H1 (cell line): ENCODE results near the gene XKR8. TPM values are rescaled to one million over a fixed set of nuclear protein-coding genes. Genes with fewer than 3 reads are reported as not detected.

Source experiments
- CEBPB ChIP-seq: IDR thresholded peaks from 2 replicates; pipeline ENCODE4 v1.6.1; 2012; ENCODE audit warnings: low read depth, low read length
- POLR2A ChIP-seq, 2 experiments: IDR thresholded peaks; 1 replicate in 1 of 2; 2 replicates in 1 of 2; pipeline ENCODE4 v1.6.1; 2011; ENCODE audit warnings: low read depth in 2 of 2, low read length in 2 of 2, mild to moderate bottlenecking in 2 of 2; ENCODE audit errors: control extremely low read depth in 1 of 2
- RAD21 ChIP-seq, 2 experiments: IDR thresholded peaks in 1 of 2; conservative IDR thresholded peaks in 1 of 2; 2 replicates each; pipeline ENCODE4 v1.6.1; 2011; ENCODE audit warnings: low read depth in 2 of 2, low read length in 2 of 2, improper control_type of control experiment in 1 of 2, inconsistent platforms in 1 of 2, mild to moderate bottlenecking in 1 of 2, moderate library complexity in 1 of 2
- RBBP5 ChIP-seq: IDR thresholded peaks from 2 replicates; pipeline ENCODE4 v1.7.1; 2012; ENCODE audit warnings: low read depth, mild to moderate bottlenecking, inconsistent platforms, low read length, moderate library complexity, borderline replicate concordance
- TAF7 ChIP-seq: optimal IDR thresholded peaks from 2 replicates; pipeline ENCODE3; 2011; ENCODE audit warnings: low read depth, mild to moderate bottlenecking, inconsistent platforms, low read length, moderate library complexity, borderline replicate concordance
- polyA plus RNA-seq, 7 experiments: library from polyadenylated mRNA; depleted of rRNA in 3 of 7; stranded (reverse) in 5 of 7; unstranded in 2 of 7; fragments of >200 nt in 5 of 7; fragments of 200-250 nt in 2 of 7; gene quantifications; 1 replicate in 5 of 7; 2 replicates in 1 of 7; 4 replicates in 1 of 7; pipeline versions ENCODE4 v1.2.1 to v1.2.3, GENCODE V29; 2011 to 2013; ENCODE audit warnings: missing spikeins in 2 of 7, mixed read lengths in 2 of 7
- total RNA-seq: library from RNA; stranded (reverse); fragmentation: NEBNext Ultra II Directional; extraction: Animal tissue kit (Norgen Biotek cat#: 25700); gene quantifications from 2 replicates; pipeline ENCODE4 v1.2.1, GENCODE V29; 2021
- TF ChIP-seq, protein P1 (sequence below): fragments of 300-600 bp; sonication (generic); IDR thresholded peaks from 2 replicates; pipeline ENCODE4 v1.7.1; 2012; ENCODE audit warnings: low read length, moderate library complexity, mild to moderate bottlenecking, inconsistent platforms; ENCODE audit not compliant: insufficient replicate concordance
- TF ChIP-seq, protein P2 (sequence below): IDR thresholded peaks from 2 replicates; pipeline ENCODE4 v1.6.1; 2011; ENCODE audit warnings: low read length, improper control_type of control experiment
- TF ChIP-seq, protein P3 (sequence below), 3 experiments: IDR thresholded peaks; 1 replicate in 2 of 3; 2 replicates in 1 of 3; pipeline versions ENCODE4 v1.5.1 to v1.6.1; 2011; ENCODE audit warnings: low read length in 3 of 3, mild to moderate bottlenecking in 3 of 3, inconsistent platforms in 2 of 3, low read depth in 1 of 3, moderate library complexity in 1 of 3; ENCODE audit not compliant: insufficient read depth in 1 of 3; ENCODE audit errors: control extremely low read depth in 1 of 3

The XKR8 gene
- total and polyA plus RNA-seq, 2 of the 8 experiments (the other 6 are each of a cell fraction or from before 2014, with no cell fraction given) = 14.2 to 16.3 TPM

DNA sequence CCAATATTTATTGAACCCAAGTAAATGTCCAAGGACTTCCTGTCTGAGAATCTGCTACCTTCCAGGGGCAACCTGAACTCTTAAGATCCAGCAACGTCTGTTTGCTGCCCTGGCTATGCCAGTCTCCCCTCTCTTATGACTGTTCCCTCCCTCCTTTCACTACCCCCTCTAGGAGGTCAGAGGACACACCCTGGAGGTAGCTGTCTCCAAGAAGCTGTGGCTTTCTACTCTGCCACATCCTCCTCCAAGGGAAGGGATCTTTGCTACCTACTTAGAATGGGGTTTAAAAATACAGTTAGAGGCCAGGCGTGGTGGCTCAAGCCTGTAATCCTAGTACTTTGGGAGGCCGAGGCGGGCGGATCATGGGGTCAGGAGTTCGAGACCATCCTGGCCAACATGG is 28.6 kb upstream of the XKR8 start (continued):
- TF ChIP-seq, protein P1, sequence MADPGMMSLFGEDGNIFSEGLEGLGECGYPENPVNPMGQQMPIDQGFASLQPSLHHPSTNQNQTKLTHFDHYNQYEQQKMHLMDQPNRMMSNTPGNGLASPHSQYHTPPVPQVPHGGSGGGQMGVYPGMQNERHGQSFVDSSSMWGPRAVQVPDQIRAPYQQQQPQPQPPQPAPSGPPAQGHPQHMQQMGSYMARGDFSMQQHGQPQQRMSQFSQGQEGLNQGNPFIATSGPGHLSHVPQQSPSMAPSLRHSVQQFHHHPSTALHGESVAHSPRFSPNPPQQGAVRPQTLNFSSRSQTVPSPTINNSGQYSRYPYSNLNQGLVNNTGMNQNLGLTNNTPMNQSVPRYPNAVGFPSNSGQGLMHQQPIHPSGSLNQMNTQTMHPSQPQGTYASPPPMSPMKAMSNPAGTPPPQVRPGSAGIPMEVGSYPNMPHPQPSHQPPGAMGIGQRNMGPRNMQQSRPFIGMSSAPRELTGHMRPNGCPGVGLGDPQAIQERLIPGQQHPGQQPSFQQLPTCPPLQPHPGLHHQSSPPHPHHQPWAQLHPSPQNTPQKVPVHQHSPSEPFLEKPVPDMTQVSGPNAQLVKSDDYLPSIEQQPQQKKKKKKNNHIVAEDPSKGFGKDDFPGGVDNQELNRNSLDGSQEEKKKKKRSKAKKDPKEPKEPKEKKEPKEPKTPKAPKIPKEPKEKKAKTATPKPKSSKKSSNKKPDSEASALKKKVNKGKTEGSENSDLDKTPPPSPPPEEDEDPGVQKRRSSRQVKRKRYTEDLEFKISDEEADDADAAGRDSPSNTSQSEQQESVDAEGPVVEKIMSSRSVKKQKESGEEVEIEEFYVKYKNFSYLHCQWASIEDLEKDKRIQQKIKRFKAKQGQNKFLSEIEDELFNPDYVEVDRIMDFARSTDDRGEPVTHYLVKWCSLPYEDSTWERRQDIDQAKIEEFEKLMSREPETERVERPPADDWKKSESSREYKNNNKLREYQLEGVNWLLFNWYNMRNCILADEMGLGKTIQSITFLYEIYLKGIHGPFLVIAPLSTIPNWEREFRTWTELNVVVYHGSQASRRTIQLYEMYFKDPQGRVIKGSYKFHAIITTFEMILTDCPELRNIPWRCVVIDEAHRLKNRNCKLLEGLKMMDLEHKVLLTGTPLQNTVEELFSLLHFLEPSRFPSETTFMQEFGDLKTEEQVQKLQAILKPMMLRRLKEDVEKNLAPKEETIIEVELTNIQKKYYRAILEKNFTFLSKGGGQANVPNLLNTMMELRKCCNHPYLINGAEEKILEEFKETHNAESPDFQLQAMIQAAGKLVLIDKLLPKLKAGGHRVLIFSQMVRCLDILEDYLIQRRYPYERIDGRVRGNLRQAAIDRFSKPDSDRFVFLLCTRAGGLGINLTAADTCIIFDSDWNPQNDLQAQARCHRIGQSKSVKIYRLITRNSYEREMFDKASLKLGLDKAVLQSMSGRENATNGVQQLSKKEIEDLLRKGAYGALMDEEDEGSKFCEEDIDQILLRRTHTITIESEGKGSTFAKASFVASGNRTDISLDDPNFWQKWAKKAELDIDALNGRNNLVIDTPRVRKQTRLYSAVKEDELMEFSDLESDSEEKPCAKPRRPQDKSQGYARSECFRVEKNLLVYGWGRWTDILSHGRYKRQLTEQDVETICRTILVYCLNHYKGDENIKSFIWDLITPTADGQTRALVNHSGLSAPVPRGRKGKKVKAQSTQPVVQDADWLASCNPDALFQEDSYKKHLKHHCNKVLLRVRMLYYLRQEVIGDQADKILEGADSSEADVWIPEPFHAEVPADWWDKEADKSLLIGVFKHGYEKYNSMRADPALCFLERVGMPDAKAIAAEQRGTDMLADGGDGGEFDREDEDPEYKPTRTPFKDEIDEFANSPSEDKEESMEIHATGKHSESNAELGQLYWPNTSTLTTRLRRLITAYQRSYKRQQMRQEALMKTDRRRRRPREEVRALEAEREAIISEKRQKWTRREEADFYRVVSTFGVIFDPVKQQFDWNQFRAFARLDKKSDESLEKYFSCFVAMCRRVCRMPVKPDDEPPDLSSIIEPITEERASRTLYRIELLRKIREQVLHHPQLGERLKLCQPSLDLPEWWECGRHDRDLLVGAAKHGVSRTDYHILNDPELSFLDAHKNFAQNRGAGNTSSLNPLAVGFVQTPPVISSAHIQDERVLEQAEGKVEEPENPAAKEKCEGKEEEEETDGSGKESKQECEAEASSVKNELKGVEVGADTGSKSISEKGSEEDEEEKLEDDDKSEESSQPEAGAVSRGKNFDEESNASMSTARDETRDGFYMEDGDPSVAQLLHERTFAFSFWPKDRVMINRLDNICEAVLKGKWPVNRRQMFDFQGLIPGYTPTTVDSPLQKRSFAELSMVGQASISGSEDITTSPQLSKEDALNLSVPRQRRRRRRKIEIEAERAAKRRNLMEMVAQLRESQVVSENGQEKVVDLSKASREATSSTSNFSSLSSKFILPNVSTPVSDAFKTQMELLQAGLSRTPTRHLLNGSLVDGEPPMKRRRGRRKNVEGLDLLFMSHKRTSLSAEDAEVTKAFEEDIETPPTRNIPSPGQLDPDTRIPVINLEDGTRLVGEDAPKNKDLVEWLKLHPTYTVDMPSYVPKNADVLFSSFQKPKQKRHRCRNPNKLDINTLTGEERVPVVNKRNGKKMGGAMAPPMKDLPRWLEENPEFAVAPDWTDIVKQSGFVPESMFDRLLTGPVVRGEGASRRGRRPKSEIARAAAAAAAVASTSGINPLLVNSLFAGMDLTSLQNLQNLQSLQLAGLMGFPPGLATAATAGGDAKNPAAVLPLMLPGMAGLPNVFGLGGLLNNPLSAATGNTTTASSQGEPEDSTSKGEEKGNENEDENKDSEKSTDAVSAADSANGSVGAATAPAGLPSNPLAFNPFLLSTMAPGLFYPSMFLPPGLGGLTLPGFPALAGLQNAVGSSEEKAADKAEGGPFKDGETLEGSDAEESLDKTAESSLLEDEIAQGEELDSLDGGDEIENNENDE = no peak
- TF ChIP-seq, protein P2, sequence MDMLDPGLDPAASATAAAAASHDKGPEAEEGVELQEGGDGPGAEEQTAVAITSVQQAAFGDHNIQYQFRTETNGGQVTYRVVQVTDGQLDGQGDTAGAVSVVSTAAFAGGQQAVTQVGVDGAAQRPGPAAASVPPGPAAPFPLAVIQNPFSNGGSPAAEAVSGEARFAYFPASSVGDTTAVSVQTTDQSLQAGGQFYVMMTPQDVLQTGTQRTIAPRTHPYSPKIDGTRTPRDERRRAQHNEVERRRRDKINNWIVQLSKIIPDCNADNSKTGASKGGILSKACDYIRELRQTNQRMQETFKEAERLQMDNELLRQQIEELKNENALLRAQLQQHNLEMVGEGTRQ = no peak
- TF ChIP-seq, protein P3, sequence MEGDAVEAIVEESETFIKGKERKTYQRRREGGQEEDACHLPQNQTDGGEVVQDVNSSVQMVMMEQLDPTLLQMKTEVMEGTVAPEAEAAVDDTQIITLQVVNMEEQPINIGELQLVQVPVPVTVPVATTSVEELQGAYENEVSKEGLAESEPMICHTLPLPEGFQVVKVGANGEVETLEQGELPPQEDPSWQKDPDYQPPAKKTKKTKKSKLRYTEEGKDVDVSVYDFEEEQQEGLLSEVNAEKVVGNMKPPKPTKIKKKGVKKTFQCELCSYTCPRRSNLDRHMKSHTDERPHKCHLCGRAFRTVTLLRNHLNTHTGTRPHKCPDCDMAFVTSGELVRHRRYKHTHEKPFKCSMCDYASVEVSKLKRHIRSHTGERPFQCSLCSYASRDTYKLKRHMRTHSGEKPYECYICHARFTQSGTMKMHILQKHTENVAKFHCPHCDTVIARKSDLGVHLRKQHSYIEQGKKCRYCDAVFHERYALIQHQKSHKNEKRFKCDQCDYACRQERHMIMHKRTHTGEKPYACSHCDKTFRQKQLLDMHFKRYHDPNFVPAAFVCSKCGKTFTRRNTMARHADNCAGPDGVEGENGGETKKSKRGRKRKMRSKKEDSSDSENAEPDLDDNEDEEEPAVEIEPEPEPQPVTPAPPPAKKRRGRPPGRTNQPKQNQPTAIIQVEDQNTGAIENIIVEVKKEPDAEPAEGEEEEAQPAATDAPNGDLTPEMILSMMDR (IDR thresholded peaks at IDR 0.05; ENCODE audit: control extremely low read depth in 1 of 3, insufficient read depth in 1 of 3, low read depth in 1 of 3, low read length in 3 of 3) = no peak
- TF ChIP-seq POLR2A (IDR thresholded peaks at IDR 0.05; ENCODE audit: control extremely low read depth in 1 of 2, low read depth in 2 of 2, low read length in 2 of 2) (no peak), TAF7 (no peak), RAD21 (IDR thresholded peaks at IDR 0.05 in 1 of 2, conservative IDR thresholded peaks at IDR 0.05 in 1 of 2; ENCODE audit: low read depth in 2 of 2, low read length in 2 of 2) (no peak), CEBPB (no peak), RBBP5 (no peak)
